ENCODE measurements around the gene DOCK4. TPM values are rescaled to one million over a fixed set of nuclear protein-coding genes. Genes with fewer than 3 reads are reported as not detected.

Gene DOCK4
- total and polyA plus RNA-seq, 2 of the 8 experiments (the other 6 are each of a cell fraction or from before 2014, with no cell fraction given), result 5.1 to 23.6 TPM

DNA sequence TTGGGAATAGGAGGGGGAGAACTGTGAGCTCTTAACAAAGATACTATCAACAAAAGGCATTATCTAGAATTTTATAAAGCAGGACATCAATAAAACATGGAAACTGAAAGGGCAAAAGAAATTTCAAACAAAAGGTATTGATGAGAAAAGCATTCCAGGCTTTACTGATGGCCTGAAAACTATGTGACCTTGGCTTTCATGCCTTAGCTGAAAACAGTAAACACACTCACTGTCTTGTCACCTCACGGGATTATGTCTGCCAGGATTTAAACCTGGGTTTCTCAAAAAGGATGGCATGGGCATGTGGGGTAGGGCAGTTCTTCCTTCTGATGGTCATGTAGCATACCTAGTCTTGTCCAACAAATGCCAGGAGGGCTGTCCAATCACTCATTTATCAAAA is 22.9 kb downstream of the DOCK4 start (continued):
- no peak for TF ChIP-seq BCL11A (IDR thresholded peaks at IDR 0.05; ENCODE audit: low read depth in 2 of 2, low read length in 2 of 2)
- TF ChIP-seq PHF8 (conservative IDR thresholded peaks at IDR 0.05; ENCODE audit: low read depth, low read length), result no peak
- no peak for TF ChIP-seq BACH1 (IDR thresholded peaks at IDR 0.05; ENCODE audit: low read length)
- no peak for TF ChIP-seq YY1 (IDR thresholded peaks at IDR 0.05; ENCODE audit: low read depth, low read length)
- TF ChIP-seq SIRT6 (IDR thresholded peaks at IDR 0.05; ENCODE audit: low read length), result no peak
- TF ChIP-seq, protein P1, sequence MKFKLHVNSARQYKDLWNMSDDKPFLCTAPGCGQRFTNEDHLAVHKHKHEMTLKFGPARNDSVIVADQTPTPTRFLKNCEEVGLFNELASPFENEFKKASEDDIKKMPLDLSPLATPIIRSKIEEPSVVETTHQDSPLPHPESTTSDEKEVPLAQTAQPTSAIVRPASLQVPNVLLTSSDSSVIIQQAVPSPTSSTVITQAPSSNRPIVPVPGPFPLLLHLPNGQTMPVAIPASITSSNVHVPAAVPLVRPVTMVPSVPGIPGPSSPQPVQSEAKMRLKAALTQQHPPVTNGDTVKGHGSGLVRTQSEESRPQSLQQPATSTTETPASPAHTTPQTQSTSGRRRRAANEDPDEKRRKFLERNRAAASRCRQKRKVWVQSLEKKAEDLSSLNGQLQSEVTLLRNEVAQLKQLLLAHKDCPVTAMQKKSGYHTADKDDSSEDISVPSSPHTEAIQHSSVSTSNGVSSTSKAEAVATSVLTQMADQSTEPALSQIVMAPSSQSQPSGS (IDR thresholded peaks at IDR 0.05; ENCODE audit: low read length), result no peak
- TF ChIP-seq MAX (IDR thresholded peaks at IDR 0.05), result no peak
- TF ChIP-seq POU5F1 (IDR thresholded peaks at IDR 0.05; ENCODE audit: low read depth, low read length), result no peak

All from H1 (cell line).